Loucy (cell line): Measurements from ENCODE around the gene CIITA.
A peak's percentile ranks its signal among the peaks of the same experiment; 100 is the strongest.

Experiments
- CTCF ChIP-seq: fragments of 200-600 bp; sonication (generic); conservative IDR thresholded peaks from 2 replicates; pipeline ENCODE4 v1.5.1; 2014; ENCODE audit warnings: mild to moderate bottlenecking, antibody characterized with exemption, low read length
- EZH2phosphoT487 ChIP-seq: fragments of 200-600 bp; IDR thresholded peaks from 2 replicates; pipeline ENCODE4 v1.6.1; 2018; ENCODE audit warnings: antibody characterized with exemption, mild to moderate bottlenecking, moderate library complexity, borderline replicate concordance

- TF ChIP-seq EZH2phosphoT487 (no peak), CTCF (peak; percentile 61)
Measured at GRCh38 chr16:10971560-10971961, 94.6 kb downstream of the CIITA start.
